GM18873 (cell line): ENCODE results near the gene TPM4.

Experiments
- ATAC-seq: cut with Tn5 transposase; IDR thresholded peaks from one replicate; pipeline ENCODE4 v1.9.1; 2021; ENCODE audit warnings: mild to moderate bottlenecking, moderate library complexity, moderate number of reproducible peaks; ENCODE audit not compliant: unreplicated experiment, low FRiP score

TPM4 gene

DNA sequence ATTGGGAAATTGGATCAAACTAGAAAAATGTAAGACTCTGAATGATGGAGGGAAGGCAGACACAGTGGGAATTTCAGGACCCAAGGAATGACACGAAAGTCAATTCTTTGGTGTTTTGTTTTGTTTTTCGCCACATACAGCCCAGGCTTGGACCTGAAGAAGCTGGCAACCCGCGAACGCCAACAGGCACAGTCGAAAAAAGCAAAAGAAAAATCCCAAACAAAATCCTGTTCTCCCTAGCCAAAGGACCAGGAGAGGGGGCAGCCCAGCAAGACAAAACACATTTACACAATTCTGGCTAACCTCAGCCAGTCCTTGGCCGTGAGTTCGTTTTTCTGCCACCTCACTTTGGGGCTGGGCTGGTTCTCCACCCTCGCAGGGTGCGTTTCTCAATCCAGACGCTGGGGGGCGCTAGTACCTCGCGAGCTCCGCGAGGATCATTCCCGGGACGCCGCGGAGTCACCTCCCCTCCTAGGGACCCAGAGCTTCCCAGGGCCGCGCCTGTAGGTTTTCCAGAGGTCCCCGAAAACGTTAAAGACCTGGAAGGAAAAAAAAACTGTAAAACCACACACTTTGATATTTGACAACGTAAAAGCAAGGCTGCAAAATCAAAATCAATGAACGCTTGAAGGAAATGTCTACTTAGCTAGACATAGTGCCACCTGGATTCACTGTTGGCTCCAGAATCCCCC lies 34.9 kb upstream of the TPM4 start:
- no peak for ATAC-seq

DNA sequence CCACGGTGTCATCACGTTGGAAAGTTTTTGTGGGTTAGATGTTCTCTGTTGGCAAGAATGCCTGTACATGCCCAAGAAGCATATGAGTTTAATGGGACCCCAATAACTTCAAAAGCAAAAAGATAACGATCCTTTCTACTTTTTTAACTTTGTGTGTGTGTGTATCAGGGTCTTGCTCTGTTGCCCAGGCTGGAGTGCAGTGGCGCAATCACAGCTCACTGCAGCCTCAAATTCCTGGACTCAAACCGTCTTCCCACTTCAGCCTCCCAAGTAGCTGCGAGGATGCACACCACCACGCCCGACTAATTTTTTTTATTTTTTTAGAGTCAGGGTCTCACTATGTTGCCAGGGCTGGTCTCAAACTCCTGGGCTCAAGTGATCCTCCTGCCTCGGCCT lies 34.3 kb upstream of the TPM4 start:
- no peak for ATAC-seq

DNA sequence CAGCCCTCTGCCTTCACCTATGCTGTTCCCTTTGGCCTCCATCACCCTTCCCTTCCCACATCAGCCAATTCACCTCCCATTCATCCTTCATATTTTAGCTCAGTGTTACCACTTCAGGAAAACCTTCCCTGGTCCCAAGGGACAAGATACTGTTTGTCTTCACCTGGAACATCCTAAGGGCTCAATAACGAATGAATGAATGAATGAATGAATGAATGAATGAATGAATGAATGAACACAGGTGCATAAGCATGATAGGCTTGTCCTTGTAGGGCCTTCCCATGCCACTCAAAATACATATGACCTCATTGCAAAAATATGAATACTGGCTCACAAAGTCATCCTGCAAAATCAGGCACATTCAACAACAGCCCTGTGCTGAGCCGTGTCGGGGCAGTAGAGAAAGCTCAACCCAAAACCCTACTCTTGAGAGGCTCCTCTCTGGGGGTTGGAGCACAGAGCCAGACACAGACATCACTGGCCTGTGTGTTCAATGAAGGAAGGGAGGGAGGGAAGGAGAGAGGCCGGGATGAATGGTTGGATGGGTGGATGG lies 33.7 kb upstream of the TPM4 start:
- ATAC-seq: no peak

DNA sequence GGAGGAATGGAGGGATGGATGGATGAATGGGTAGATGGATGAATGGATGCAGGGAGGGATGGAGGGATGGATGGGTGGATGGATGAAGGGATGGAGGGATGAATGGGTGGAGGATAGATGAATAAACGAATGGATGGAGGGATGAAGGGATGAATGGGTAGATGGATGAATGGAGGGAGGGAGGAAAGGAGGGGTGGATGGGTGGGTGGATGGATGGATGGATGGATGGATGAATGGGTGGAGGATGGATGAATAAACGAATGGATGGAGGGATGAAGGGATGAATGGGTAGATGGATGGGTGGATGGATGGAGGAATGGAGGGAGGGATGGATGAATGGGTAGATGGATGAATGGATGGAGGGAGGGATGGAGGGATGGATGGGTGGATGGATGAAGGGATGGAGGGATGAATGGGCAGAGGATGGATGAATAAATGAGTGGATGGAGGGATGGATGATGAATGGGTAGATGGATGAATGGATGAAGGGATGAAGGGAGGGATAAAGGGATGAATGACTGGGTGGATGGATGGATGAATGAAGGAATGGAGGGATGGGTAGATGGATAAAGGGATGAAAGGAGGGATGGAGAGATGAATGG lies 33.0 kb upstream of the TPM4 start:
- no peak for ATAC-seq

DNA sequence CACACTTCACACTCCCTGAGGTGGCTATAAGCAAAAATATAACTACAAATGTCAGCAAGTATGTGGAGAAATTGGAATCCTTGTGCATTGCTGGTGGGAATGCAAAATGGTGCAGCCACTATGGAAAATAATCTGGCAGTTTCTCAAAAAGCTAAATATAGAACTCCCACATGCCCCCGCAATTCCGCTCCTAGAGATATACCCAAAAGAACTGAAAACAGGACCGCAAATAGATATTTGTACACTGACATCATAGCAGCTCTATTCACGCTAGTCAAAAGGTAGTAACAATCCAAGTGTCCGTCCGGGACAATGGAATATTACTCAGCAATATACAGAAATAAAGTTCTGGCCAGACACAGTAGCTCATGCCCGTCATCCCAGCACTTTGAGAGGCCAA lies 31.5 kb upstream of the TPM4 start:
- ATAC-seq: no peak

DNA sequence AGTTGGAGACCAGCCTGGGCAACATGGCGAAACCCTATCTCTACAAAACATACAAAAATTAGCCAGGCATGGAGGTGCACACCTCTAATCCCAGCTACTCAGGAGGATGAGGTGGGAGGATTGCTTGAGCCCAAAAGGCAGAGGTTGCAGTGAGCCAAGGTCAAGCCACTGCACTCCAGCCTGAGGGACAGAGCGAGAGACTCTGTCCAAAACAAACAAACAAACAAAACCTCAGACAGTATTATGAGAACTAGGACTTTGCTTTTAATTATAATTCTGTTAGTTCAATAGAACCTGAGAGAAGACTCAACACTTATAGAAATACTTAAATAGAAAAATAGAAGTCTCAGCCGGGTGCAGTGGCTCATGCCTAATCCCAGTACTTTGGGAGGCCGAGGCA lies 31.1 kb upstream of the TPM4 start:
- ATAC-seq: no peak

DNA sequence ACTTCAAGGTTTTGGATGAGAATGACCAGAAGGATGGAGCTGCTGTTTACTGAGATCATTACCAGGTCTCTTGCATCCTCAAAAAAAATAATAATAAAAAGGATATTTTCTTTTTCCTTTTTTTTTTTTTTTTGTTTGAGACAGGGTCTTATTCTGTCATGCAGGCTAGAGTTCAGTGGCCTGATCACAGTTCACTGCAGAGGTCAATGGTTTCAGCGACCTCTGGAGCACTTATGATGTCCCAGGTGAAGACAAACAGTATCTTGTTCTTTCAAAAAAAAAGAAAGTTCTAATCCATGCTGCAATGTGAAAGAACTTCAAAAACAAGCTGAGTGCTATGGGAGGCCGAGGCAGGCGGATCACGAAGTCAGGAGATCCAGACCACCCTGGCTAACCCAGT lies 30.4 kb upstream of the TPM4 start:
- ATAC-seq: no peak

DNA sequence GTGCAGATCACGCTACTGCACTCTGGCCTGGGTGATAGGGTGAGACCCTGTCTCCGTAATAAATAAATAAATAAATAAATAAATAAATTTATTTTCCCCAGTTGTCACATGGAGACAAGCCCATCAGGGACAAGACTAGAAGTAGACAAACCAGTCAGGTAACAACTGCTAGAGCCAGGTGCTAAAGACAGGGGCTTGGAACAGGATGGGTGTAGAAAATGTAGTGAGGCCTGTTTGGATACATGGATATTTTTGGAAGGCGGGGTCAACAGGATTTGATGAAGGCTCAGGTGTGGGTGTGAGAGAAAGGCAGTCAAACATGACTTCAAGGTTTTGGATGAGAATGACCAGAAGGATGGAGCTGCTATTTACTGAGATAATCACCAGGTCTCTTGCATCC lies 27.7 kb upstream of the TPM4 start:
- ATAC-seq: no peak

DNA sequence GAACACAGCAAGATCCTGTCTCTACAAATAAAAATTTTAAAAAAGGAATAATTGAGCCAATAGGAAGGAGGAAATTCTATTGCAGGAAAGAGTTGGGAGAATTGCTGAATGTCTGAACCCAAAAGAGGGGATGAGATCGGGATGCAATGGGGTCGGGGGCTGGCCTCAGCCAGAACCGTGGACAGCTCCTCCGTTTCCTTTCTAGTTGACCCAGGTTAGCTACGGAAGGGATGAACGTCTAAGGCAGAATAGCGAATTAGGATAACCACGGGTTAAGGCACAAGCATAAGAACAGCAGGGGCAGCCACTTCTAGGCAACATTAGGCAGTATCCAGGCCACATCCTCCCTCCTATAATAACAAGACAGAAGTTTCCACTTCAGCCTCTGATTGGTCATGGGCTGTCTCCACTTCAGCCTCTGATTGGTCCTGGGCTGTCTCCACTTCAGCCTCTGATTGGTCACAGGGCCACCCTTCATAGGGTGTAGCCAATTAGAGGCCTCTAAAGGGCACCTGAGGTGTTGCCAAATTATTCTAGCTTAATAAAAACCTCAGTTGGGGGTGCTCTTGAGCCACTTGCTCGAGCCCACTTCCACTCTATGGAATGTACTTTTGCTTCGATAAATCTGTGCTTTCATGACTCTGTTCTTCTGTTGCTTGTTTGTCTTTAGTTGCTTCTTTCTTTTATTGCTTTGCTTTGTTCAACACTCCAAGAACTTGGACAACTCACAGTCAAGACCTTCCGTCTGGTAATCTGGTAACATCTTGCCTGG lies 24.9 kb upstream of the TPM4 start:
- no peak for ATAC-seq

DNA sequence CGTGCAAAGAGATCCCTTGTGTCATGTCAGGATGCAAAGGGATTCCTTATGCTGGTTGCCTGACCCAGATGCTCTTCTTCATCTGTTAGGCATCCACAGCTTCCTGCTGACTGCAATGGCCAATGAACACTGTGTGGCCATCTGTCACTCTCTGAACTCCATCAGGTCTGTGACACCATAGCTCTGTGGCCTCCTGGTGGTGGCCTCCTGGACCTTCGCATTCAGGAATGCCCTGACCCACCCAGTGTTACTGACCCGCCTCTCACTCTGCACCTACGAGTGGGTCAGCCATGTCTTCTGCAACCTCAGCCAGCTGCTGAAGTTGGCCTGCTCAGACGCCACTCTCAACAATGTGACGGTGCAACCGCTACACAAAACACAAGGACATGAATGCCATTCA lies 23.9 kb upstream of the TPM4 start:
- ATAC-seq: no peak

DNA sequence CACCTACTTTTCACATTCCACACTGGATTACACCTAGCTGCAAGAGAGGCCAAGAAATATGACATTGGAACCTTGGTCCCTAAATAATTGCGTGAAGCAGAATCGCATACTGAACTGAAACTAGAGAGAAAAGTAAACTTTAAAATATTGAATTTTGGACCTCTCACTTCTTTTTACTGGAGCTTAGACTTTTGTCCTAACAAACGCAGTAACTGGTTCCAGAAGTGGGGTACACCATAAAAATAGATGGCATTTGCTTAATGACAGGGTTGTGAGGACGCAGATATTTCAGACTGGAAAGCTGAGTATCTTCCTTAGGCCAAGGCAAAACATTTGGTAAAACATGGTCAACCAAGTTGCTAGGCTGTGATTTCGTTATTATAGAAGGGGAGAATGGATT lies 19.2 kb upstream of the TPM4 start:
- no peak for ATAC-seq

DNA sequence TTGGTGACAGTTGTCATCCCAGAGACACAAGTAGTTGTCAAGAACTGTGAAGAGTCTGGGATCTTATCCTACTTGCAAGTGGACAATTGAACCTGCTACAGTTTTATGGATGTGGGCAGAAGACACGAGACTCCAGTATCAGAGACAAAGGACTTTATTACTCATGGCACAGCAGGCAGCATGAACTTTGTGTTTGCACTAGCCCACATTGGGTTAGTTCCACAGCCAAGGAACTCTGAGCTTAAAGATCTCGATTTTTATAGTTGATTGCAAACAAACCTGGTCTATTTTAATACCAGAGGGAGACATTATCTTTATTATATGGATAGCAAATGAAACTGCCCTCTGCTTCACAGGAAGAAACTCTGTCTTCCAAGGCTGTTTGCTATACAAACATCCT lies 16.0 kb upstream of the TPM4 start:
- ATAC-seq: no peak

DNA sequence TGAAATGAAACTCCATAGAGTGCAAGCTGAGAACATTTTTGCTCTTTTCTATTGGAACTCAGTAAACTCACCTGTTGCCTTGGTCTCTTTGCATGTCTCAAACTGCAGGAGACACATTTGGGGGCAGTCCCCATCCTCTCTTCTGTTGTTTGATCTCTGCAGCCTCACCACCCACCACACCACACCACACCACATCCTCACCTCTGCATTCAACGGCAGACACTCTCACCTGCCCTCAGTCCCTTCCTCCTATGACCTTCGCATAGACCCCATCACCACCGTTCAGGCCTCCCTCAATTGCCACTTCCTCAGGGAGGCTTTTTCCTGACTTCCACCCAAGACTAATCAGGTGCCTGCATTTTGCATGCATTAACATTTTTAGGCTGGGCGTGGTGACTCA lies 14.4 kb upstream of the TPM4 start:
- ATAC-seq: no peak

DNA sequence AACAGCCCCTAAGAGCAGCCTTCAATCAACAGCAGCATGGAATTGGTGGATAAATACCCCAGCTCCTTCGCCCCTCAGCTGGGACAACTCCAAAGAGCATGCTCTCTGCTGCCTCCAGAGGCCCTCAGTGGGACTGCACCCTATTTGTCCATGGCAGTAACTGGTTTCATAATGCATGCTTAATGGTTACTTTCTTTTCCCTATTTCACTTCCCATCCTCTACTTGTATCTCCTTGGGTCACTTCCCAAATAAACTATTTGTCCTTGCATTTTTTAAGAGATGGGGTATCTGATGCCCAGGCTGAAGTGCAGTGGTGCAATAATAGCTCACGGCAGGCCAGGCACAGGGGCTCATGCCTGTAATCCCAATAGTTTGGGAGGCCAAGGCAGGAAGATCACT lies 13.5 kb upstream of the TPM4 start:
- ATAC-seq: no peak

DNA sequence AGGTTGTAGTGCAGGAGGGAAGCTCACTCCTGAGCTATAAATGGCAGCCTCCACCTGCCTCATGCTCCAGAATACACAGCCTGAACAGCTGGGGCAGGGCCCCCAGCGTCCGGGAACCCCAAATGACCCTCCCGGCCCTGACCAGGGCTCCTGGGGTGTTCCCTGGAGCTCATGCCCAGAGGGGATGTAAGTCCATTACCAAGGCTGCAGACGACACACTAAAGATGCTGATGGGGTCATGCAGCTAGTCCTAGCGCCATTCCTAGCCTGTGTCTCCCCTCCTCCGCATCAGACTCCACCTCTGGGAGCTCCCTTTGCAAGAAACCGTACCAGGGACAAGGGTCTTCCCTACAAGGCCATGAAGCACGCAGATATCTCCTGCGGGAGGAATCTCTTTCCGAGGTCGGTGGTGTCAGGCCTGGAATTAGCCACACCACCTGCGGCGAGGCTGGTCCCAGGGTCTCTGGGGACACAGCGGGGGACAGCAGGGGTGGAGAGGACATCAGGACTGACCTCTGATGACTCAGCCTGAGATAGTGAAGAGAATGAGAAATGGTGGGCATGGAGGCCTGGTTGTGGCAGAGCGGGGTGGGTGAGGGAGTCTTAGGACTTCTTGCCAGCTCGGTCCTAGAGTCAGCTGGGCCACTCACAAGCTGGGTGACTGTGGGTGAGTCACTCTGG lies 11.9 kb upstream of the TPM4 start:
- ATAC-seq: no peak

DNA sequence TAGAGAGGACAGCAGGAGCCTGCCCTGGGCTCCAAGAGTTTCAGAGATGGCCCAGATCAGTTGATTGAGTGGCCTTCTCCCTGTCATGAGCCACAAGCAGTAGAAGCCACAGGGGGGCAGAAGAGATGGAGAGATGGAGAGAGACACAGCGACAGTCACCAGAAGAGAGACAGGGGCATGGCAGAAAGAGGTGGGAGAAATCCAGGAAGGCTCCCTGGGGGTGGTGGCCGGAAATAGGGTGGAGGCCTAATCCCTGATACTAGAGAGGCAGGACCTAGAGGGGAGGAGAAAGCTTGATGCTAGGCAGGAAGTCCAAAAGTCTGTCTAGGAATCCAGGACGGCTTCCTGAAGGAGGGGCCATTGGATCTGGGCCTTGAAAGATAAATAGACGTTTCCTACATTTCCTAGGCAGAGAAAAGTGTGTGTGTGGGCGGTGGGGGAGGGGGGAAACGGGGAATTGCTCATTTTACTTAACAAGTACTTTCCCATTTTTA lies 9.6 kb upstream of the TPM4 start:
- ATAC-seq: no peak

DNA sequence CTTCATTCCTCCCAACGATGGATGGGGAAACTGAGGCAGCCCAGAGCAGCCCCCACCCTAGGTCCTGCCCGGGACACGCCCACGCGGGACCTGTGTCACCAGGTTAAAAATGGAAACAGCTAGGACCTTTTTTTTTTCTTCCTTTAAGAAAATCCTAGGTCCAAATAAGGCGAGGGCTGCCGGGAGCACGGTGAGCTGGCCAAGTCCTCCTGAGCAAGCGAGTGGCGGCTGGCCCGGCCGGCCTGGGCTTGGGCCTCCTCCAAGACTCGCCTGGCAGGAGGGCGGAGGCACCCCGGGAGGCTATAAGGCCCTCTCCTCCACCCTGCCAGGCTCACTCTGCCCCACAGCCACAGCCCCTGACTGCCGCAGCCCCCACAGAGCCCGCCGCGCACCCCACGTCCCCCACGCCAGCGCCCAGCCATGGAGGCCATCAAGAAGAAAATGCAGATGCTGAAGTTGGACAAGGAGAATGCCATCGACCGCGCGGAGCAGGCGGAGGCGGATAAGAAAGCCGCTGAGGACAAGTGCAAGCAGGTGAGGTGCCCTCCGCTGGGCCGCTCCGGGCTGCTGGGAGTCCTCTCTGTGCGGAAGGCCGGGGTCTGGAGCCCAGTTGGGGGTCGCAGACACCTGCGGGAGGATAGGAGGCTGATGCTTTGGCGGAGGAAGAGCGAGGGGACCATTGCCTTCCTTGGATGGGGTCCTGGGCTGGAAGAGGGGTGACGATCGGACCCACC lies 8.9 kb upstream of the TPM4 start:
- ATAC-seq: no peak

DNA sequence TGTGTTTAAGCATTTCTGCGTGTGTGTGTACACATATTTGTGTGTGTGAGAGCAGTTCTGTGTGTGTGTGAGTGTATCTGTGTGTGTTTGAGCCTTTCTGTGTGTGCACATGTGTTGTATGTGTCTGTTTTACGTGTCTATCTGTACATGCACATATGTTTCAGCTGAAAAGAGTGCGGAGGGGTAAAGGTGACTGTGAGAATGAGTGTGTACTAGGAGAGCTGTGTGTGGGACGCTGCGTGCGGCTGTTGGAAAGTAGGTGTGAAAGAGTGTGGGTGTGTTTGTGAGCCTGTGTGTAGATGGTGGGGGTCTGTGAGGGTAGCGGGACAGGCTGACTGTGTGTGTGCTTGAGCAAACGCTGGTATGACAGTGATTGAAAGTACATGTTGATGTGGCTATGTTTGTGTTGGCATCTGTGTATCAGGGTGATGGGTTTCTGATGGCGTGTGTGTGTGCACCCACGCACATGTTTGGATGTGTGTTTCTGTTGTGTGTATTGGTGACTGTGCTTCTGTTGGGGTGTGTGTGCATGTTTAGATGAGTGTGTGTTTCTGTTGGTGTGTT lies 7.5 kb upstream of the TPM4 start:
- ATAC-seq: no peak

DNA sequence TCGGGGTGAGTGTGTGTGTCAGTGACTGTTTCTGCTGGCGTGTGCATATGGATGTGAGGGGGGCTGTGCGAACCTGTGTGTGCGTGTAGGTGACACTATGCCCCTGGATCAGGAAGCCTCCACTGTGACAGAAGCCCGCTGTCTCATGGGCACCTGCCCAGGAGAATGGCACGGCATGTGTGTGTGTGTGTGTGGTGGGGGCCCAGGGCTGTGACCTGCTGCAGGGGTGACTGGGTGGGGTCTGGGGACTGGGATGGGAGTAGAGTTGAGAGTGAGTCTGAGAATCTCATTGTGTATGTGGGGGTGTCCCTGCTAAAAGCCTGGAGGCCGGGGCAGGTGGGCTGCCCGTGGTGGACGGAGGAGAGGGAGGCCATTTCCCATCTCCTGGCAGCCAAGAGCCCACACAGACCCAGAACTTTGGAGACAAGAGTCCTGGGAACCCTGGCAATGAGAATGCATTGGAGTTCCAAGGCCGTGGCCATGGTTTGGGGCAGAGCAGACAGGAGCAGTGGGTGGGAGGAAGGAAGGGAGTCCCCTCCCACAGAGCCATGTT lies 6.4 kb upstream of the TPM4 start:
- ATAC-seq: no peak
